CD14-positive monocyte (primary cell): ENCODE data around the gene LSG1. TPM values are rescaled to one million over a fixed set of nuclear protein-coding genes. Genes with fewer than 3 reads are reported as not detected.

Experiments
- DNase-seq, 3 donors: peaks; one replicate each; pipeline ENCODE4 v3.0.0-alpha.2; 2011 to 2022
- H2AFZ ChIP-seq: 2 replicates; pipeline ENCODE4 v1.6.0; 2012; ENCODE audit warnings: mild to moderate bottlenecking, low read depth, low read length, inconsistent platforms; ENCODE audit not compliant: insufficient read depth, poor library complexity, severe bottlenecking
- H3K27ac ChIP-seq, 2 donors: 1 replicate in 1 of 2; 2 replicates in 1 of 2; pipeline ENCODE4 v1.5.1; 2012 to 2013; ENCODE audit warnings: low read length in 2 of 2, control low read depth in 1 of 2, inconsistent platforms in 1 of 2, low read depth in 1 of 2, mild to moderate bottlenecking in 1 of 2
- H3K27me3 ChIP-seq, 2 donors: one replicate each; pipeline versions ENCODE4 v1.6.0 to v1.6.1; 2011 to 2013; ENCODE audit warnings: low read length in 2 of 2; ENCODE audit not compliant: control insufficient read depth in 2 of 2, insufficient read depth in 2 of 2
- H3K36me3 ChIP-seq, 2 donors: replicated peaks in 1 of 2; 1 replicate in 1 of 2; 2 replicates in 1 of 2; pipeline versions ENCODE4 v1.5.1 to v1.6.1; 2012 to 2013; ENCODE audit warnings: low read length in 2 of 2, control low read depth in 1 of 2, inconsistent platforms in 1 of 2, mild to moderate bottlenecking in 1 of 2; ENCODE audit not compliant: insufficient read depth in 2 of 2, control insufficient read depth in 1 of 2
- H3K4me1 ChIP-seq, 2 donors: 1 replicate in 1 of 2; 2 replicates in 1 of 2; pipeline versions ENCODE4 v1.5.1 to v1.6.1; 2012 to 2013; ENCODE audit warnings: low read length in 2 of 2, control low read depth in 1 of 2, inconsistent platforms in 1 of 2, mild to moderate bottlenecking in 1 of 2, moderate library complexity in 1 of 2; ENCODE audit not compliant: insufficient read depth in 2 of 2, control insufficient read depth in 1 of 2
- H3K4me2 ChIP-seq: replicated peaks from 2 replicates; pipeline ENCODE3; 2012; ENCODE audit warnings: low read length, moderate library complexity, mild to moderate bottlenecking; ENCODE audit not compliant: poor library complexity, severe bottlenecking; ENCODE audit errors: extremely low read depth
- H3K4me3 ChIP-seq, 3 experiments: fragments of 200-600 bp in 1 of 3; sonication (generic) in 1 of 3; replicated peaks in 1 of 3; 1 replicate in 2 of 3; 2 replicates in 1 of 3; pipeline ENCODE4 v1.5.1; 2011 to 2013; ENCODE audit warnings: low read length in 3 of 3, mild to moderate bottlenecking in 3 of 3, control low read depth in 2 of 3, low read depth in 2 of 3, inconsistent platforms in 1 of 3, moderate library complexity in 1 of 3
- H3K79me2 ChIP-seq: 2 replicates; pipeline ENCODE4 v1.6.0; 2012; ENCODE audit warnings: mild to moderate bottlenecking, control low read depth, inconsistent platforms, low read length, moderate library complexity; ENCODE audit not compliant: insufficient read depth
- H3K9ac ChIP-seq: 2 replicates; pipeline ENCODE4 v1.6.0; 2017; ENCODE audit warnings: low read length, mild to moderate bottlenecking; ENCODE audit not compliant: insufficient read depth, poor library complexity, severe bottlenecking
- H3K9me3 ChIP-seq, 2 donors: replicated peaks in 1 of 2; 1 replicate in 1 of 2; 2 replicates in 1 of 2; pipeline versions ENCODE4 v1.5.1 to v1.6.1; 2012 to 2013; ENCODE audit warnings: low read length in 2 of 2, control low read depth in 1 of 2; ENCODE audit not compliant: control insufficient read depth in 1 of 2, insufficient read depth in 1 of 2
- H4K20me1 ChIP-seq: 2 replicates; pipeline ENCODE4 v1.6.0; 2012; ENCODE audit warnings: mild to moderate bottlenecking, low read length, control low read depth, moderate library complexity; ENCODE audit not compliant: insufficient read depth
- H3K27ac Mint-ChIP-seq, 7 donors: one replicate each; pipeline ENCODE4 v1.8.0; 2020; ENCODE audit warnings: mild to moderate bottlenecking in 7 of 7, mixed read lengths in 7 of 7, moderate library complexity in 6 of 7, inconsistent platforms in 2 of 7
- H3K27me3 Mint-ChIP-seq, 3 donors: one replicate each; pipeline ENCODE4 v1.8.0; 2021 to 2022; ENCODE audit warnings: low read depth in 3 of 3, mild to moderate bottlenecking in 3 of 3, mixed read lengths in 3 of 3, moderate library complexity in 3 of 3, inconsistent platforms in 1 of 3
- H3K36me3 Mint-ChIP-seq, 2 donors: one replicate each; pipeline ENCODE4 v1.8.0; 2020; ENCODE audit warnings: mixed read lengths in 2 of 2, inconsistent platforms in 1 of 2, mild to moderate bottlenecking in 1 of 2
- H3K4me1 Mint-ChIP-seq: one replicate; pipeline ENCODE4 v1.8.0; 2020; ENCODE audit warnings: mild to moderate bottlenecking, mixed read lengths
- H3K4me3 Mint-ChIP-seq, 2 donors: one replicate each; pipeline ENCODE4 v1.8.0; 2020; ENCODE audit warnings: mild to moderate bottlenecking in 2 of 2, mixed read lengths in 2 of 2, moderate library complexity in 1 of 2
- H3K9me3 Mint-ChIP-seq, 7 donors: one replicate each; pipeline ENCODE4 v1.8.0; 2020 to 2022; ENCODE audit warnings: mixed read lengths in 7 of 7, mild to moderate bottlenecking in 6 of 7, moderate library complexity in 6 of 7, inconsistent platforms in 2 of 7
- CTCF ChIP-seq: fragments of 200-600 bp; IDR thresholded peaks from one replicate; pipeline ENCODE4 v1.8.0; 2022; ENCODE audit warnings: antibody characterized with exemption, mild to moderate bottlenecking
- WGBS: methylation state at CpG from one replicate; pipeline ENCODE4 v1.1.5; 2013; ENCODE audit warnings: missing lambda C conversion rate; ENCODE audit not compliant: insufficient coverage; 5-methylcytosine and 5-hydroxymethylcytosine counted together
- intact Hi-C, 2 donors: fragments of 100-400 bp; cut with micrococcal nuclease; formaldehyde crosslinking; loops; one replicate each; pipeline versions ENCODE4 v1.15.0 to v1.15.1; 2023
- polyA plus RNA-seq, 3 donors: library from polyadenylated mRNA; depleted of rRNA in 1 of 3; unstranded in 2 of 3; stranded (reverse) in 1 of 3; fragments of 300-500 nt in 2 of 3; fragments of >200 nt in 1 of 3; fragmentation: Illumina TruSeq in 2 of 3; gene quantifications; 1 replicate in 2 of 3; 2 replicates in 1 of 3; pipeline ENCODE4 v1.2.3, GENCODE V29; 2012 to 2021

The LSG1 gene
- polyA plus RNA-seq, 3 donors, result 6.7 to 30.9 (median 9.9) TPM

DNA sequence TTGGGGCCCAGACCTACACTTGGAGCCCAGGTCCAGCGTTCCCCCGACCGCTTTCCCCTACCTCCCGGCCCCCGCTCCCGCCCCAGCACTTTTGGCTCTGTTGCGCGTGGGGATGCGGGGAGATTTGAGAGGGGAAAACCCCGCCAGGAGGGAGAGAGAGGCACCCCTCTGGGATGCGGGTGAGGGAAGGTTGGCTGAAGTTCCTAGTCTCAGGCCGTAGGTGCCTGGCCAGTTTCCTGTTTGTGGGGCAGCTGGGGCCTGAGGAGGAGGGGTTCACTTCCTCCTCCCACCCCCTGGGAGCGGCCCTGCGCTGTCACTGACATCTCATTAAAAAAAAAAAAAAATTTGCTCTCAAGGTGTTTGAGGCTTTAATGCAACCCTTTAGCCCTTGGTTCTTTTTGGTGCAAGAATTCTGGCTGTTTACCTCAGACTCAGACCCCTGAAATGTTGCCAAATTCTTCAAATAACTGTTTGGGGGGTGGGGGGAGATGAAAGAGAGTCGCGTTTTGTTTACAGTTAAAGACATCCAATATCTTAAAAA lies 16.3 kb upstream of the LSG1 start:
- H3K9ac ChIP-seq, result peak overlapping the region; percentile 87
- TF ChIP-seq CTCF, result no peak
- H3K36me3 Mint-ChIP-seq, result peaks cover 0 to 10% of the 10 kb centered on the region in 2 donors
- H3K79me2 ChIP-seq, result peaks cover 20% of the 10 kb centered on the region
- peaks cover 32% of the 10 kb centered on the region for H4K20me1 ChIP-seq
- intact Hi-C loops, result loop anchor here (5.0 to 10.0 kb wide), 6 partner anchors 49 to 837 kb away; no protein-coding TSS in a partner anchor
- no peaks in the 10 kb centered on the region for H3K36me3 ChIP-seq
- H3K27ac ChIP-seq, result peak overlapping the region; percentile 77 to 88
- peak overlapping the region; percentile 59 to 94 (median 83) for H3K4me3 ChIP-seq
- no CpG with 5 or more reads among the region's 16 CpGs for WGBS
- H3K27ac Mint-ChIP-seq, result peak overlapping the region in 6 of 7 donors; percentile 53 to 87 (median 80)
- peaks cover 0 to 6% (median 4%) of the 10 kb centered on the region in 7 donors for H3K9me3 Mint-ChIP-seq
- peaks cover 0 to 5% (median 2%) of the 10 kb centered on the region in 3 donors for H3K27me3 Mint-ChIP-seq
- peak overlapping the region; percentile 99 for H3K4me2 ChIP-seq
- H3K27me3 ChIP-seq, result no peaks in the 10 kb centered on the region
- peak overlapping the region; percentile 92 to 97 for H3K4me3 Mint-ChIP-seq
- H3K9me3 ChIP-seq, result no peaks in the 10 kb centered on the region
- H2AFZ ChIP-seq, result peak overlapping the region; percentile 89
- DNase-seq, result peak; percentile 57 to 71 (median 58)
- H3K4me1 Mint-ChIP-seq, result peaks cover 43% of the 10 kb centered on the region
- H3K4me1 ChIP-seq, result peaks cover 34 to 50% of the 10 kb centered on the region in 2 donors

GRCh38 chr3:194687638-194688199 lies 15.7 kb upstream of the LSG1 start:
- WGBS, result under 1% methylated on average over 57 of the region's 57 CpGs
- Histone ChIP-seq H3K4me1 (peaks cover 40 to 55% of the 10 kb centered on the region in 2 donors), H3K27me3 (no peaks in the 10 kb centered on the region), H3K27ac (peak overlapping the region; percentile 77 to 88), H2AFZ (peak overlapping the region; percentile 89), H3K9me3 (no peaks in the 10 kb centered on the region), H3K79me2 (peaks cover 20% of the 10 kb centered on the region), H3K9ac (peak overlapping the region; percentile 87), H3K4me2 (peak overlapping the region; percentile 99), H3K36me3 (no peaks in the 10 kb centered on the region), H3K4me3 (peak overlapping the region; percentile 59 to 94 (median 83)), H4K20me1 (peaks cover 32% of the 10 kb centered on the region)
- H3K4me1 Mint-ChIP-seq, result peaks cover 46% of the 10 kb centered on the region
- TF ChIP-seq CTCF, result peak; percentile 62
- peak overlapping the region in 6 of 7 donors; percentile 54 to 87 (median 82) for H3K27ac Mint-ChIP-seq
- peak; percentile 65 to 87 (median 84) for DNase-seq
- H3K27me3 Mint-ChIP-seq, result peaks cover 0 to 2% (median 2%) of the 10 kb centered on the region in 3 donors
- intact Hi-C loops, result loop anchor here (5.0 to 10.0 kb wide), 6 partner anchors 50 to 837 kb away; no protein-coding TSS in a partner anchor
- H3K36me3 Mint-ChIP-seq, result peaks cover 0 to 10% of the 10 kb centered on the region in 2 donors
- peaks cover 0 to 4% (median 2%) of the 10 kb centered on the region in 7 donors for H3K9me3 Mint-ChIP-seq
- H3K4me3 Mint-ChIP-seq, result peak overlapping the region; percentile 92 to 97
